H1 (cell line): ENCODE measurements around the gene GALNTL6. TPM values are rescaled to one million over a fixed set of nuclear protein-coding genes. Genes with fewer than 3 reads are reported as not detected.

ENCODE experiments used
- CTCF ChIA-PET: fragments of 300-600 bp; sonication (Branson Sonifier 250); formaldehyde crosslinking; loops from one replicate; lab custom pipeline; 2021; ENCODE audit not compliant: partially characterized antibody; lab: Charles Lee
- POLR2A ChIA-PET: fragments of 300-600 bp; sonication (Branson Sonifier 250); formaldehyde crosslinking; loops from one replicate; lab custom pipeline; 2021; ENCODE audit warnings: inconsistent platforms; ENCODE audit not compliant: partially characterized antibody; lab: Charles Lee
- DNase-seq, 2 experiments: peaks; one replicate each; pipeline versions ENCODE4 v3.0.0 to v3.0.0-alpha.2; 2010 to 2022; ENCODE audit warnings: low spot score in 2 of 2, low read depth in 1 of 2, mixed read lengths in 1 of 2
- FAIRE-seq: peaks from 2 replicates; lab custom pipeline; 2011; peaks lifted over from hg19 to GRCh38; lab: Jason Lieb, UNC
- H2AFZ ChIP-seq: 2 replicates; pipeline ENCODE4 v1.8.1; 2012; ENCODE audit warnings: low read length, inconsistent platforms
- H2AK5ac ChIP-seq: 2 replicates; pipeline ENCODE4 v1.6.1; 2013; ENCODE audit warnings: low read depth, low read length
- H2BK120ac ChIP-seq: replicated peaks from 2 replicates; pipeline ENCODE3; 2013; ENCODE audit warnings: low read depth, low read length, inconsistent platforms
- H2BK12ac ChIP-seq: 2 replicates; pipeline ENCODE4 v1.6.1; 2013; ENCODE audit warnings: low read depth, low read length
- H2BK15ac ChIP-seq: 2 replicates; pipeline ENCODE4 v1.6.1; 2013; ENCODE audit warnings: low read length
- H2BK20ac ChIP-seq: 2 replicates; pipeline ENCODE4 v1.6.1; 2013; ENCODE audit warnings: low read length
- H2BK5ac ChIP-seq: 2 replicates; pipeline ENCODE4 v1.6.1; 2013; ENCODE audit warnings: low read depth, low read length
- H3K14ac ChIP-seq: 2 replicates; pipeline ENCODE4 v1.6.1; 2013; ENCODE audit warnings: inconsistent platforms; ENCODE audit not compliant: insufficient read length
- H3K18ac ChIP-seq: 2 replicates; pipeline ENCODE4 v1.6.1; 2013; ENCODE audit warnings: low read length; ENCODE audit errors: extremely low read depth
- H3K23ac ChIP-seq: 2 replicates; pipeline ENCODE4 v1.6.1; 2013; ENCODE audit warnings: inconsistent platforms; ENCODE audit not compliant: insufficient read length
- H3K23me2 ChIP-seq: 2 replicates; pipeline ENCODE4 v1.6.1; 2013; ENCODE audit warnings: low read depth, low read length
- H3K27ac ChIP-seq: 2 replicates; pipeline ENCODE4 v1.6.1; 2011; ENCODE audit warnings: low read depth, low read length, inconsistent platforms
- H3K27me3 ChIP-seq, 4 experiments: replicated peaks in 1 of 4; 1 replicate in 1 of 4; 2 replicates in 3 of 4; pipeline versions ENCODE4 v1.6.1 to v1.8.1; 2011 to 2013; ENCODE audit warnings: low read length in 3 of 4, mild to moderate bottlenecking in 3 of 4, inconsistent platforms in 2 of 4, mixed read lengths in 2 of 4, moderate library complexity in 1 of 4; ENCODE audit not compliant: control insufficient read depth in 3 of 4, insufficient read depth in 3 of 4; ENCODE audit errors: extremely low read depth in 1 of 4
- H3K36me3 ChIP-seq, 4 experiments: 2 replicates each; pipeline versions ENCODE4 v1.6.1 to v1.8.1; 2011 to 2013; ENCODE audit warnings: mild to moderate bottlenecking in 4 of 4, low read length in 3 of 4, moderate library complexity in 2 of 4, control low read depth in 1 of 4, inconsistent platforms in 1 of 4; ENCODE audit not compliant: insufficient read depth in 4 of 4, control insufficient read depth in 2 of 4
- H3K4ac ChIP-seq: replicated peaks from 2 replicates; pipeline ENCODE3; 2013; ENCODE audit warnings: low read length, low read depth, mixed read lengths, inconsistent platforms; ENCODE audit not compliant: insufficient read length
- H3K4me1 ChIP-seq, 4 experiments: replicated peaks in 1 of 4; 1 replicate in 1 of 4; 2 replicates in 3 of 4; pipeline versions ENCODE4 v1.6.1 to v1.8.1; 2011 to 2013; ENCODE audit warnings: low read length in 3 of 4, inconsistent platforms in 2 of 4, mixed read lengths in 1 of 4; ENCODE audit not compliant: insufficient read depth in 4 of 4, control insufficient read depth in 3 of 4
- H3K4me2 ChIP-seq, 2 experiments: 2 replicates each; pipeline versions ENCODE4 v1.6.1 to v1.8.1; 2011 to 2013; ENCODE audit warnings: low read depth in 2 of 2, low read length in 2 of 2, control low read depth in 1 of 2, inconsistent platforms in 1 of 2, mild to moderate bottlenecking in 1 of 2; ENCODE audit not compliant: insufficient read depth in 1 of 2
- H3K4me3 ChIP-seq, 4 experiments: fragments of 200-600, 300-600 bp in 1 of 4; sonication (generic), shearing (Covaris generic), sonication (Bioruptor Twin) in 1 of 4; 2 replicates each; pipeline versions ENCODE4 v1.5.1 to v1.8.1; 2011 to 2016; ENCODE audit warnings: low read length in 4 of 4, low read depth in 3 of 4, control low read depth in 2 of 4, inconsistent platforms in 2 of 4, mild to moderate bottlenecking in 2 of 4, mixed read lengths in 1 of 4, moderate library complexity in 1 of 4; ENCODE audit not compliant: insufficient read depth in 2 of 4; ENCODE audit errors: extremely low read depth in 1 of 4
- H3K56ac ChIP-seq: replicated peaks from 2 replicates; pipeline ENCODE3; 2013; ENCODE audit warnings: low read depth, mild to moderate bottlenecking, mixed read lengths, low read length, inconsistent platforms; ENCODE audit not compliant: insufficient read length
- H3K79me1 ChIP-seq: 2 replicates; pipeline ENCODE4 v1.6.1; 2013; ENCODE audit warnings: low read depth, low read length, control low read depth
- H3K79me2 ChIP-seq, 2 experiments: 2 replicates each; pipeline versions ENCODE4 v1.6.1 to v1.8.1; 2012 to 2013; ENCODE audit warnings: low read length in 2 of 2, mild to moderate bottlenecking in 2 of 2, inconsistent platforms in 1 of 2; ENCODE audit not compliant: insufficient read depth in 2 of 2, control insufficient read depth in 1 of 2
- H3K9ac ChIP-seq, 4 experiments: replicated peaks in 1 of 4; 1 replicate in 1 of 4; 2 replicates in 3 of 4; pipeline versions ENCODE4 v1.6.1 to v1.8.1; 2011 to 2013; ENCODE audit warnings: low read depth in 3 of 4, low read length in 3 of 4, control low read depth in 2 of 4, mild to moderate bottlenecking in 2 of 4, moderate library complexity in 2 of 4, inconsistent platforms in 1 of 4; ENCODE audit errors: extremely low read depth in 1 of 4
- H3K9me3 ChIP-seq, 2 experiments: 2 replicates each; pipeline versions ENCODE4 v1.6.1 to v1.8.1; 2012 to 2013; ENCODE audit warnings: mild to moderate bottlenecking in 2 of 2, moderate library complexity in 2 of 2, control low read depth in 1 of 2, inconsistent platforms in 1 of 2, low read depth in 1 of 2, low read length in 1 of 2, mixed read lengths in 1 of 2; ENCODE audit not compliant: insufficient read depth in 2 of 2
- H4K20me1 ChIP-seq, 2 experiments: replicated peaks in 1 of 2; 2 replicates each; pipeline versions ENCODE3 to v1.8.1; 2011 to 2013; ENCODE audit warnings: inconsistent platforms in 2 of 2, low read length in 2 of 2, mild to moderate bottlenecking in 1 of 2; ENCODE audit not compliant: insufficient read depth in 2 of 2, control insufficient read depth in 1 of 2
- H4K5ac ChIP-seq: 2 replicates; pipeline ENCODE4 v1.6.1; 2013; ENCODE audit warnings: low read length, low read depth, mixed read lengths, inconsistent platforms; ENCODE audit not compliant: insufficient read length
- H4K8ac ChIP-seq: 2 replicates; pipeline ENCODE4 v1.8.0; 2013; ENCODE audit warnings: mild to moderate bottlenecking, moderate library complexity, low read length, inconsistent platforms; ENCODE audit not compliant: insufficient read depth; ENCODE audit errors: extremely low read depth
- H4K91ac ChIP-seq: replicated peaks from 2 replicates; pipeline ENCODE3; 2013; ENCODE audit warnings: low read length, mixed read lengths, inconsistent platforms; ENCODE audit not compliant: insufficient read length
- BRCA1 ChIP-seq: IDR thresholded peaks from 2 replicates; pipeline ENCODE4 v1.6.1; 2012; ENCODE audit warnings: low read depth, low read length, improper control_type of control experiment
- CREB1 ChIP-seq: IDR thresholded peaks from 2 replicates; pipeline ENCODE4 v1.6.1; 2012; ENCODE audit warnings: inconsistent platforms
- EP300 ChIP-seq, 2 experiments: IDR thresholded peaks; 1 replicate in 1 of 2; 2 replicates in 1 of 2; pipeline ENCODE4 v1.6.1; 2011 to 2012; ENCODE audit warnings: low read depth in 2 of 2, low read length in 2 of 2, mild to moderate bottlenecking in 2 of 2, borderline replicate concordance in 1 of 2, inconsistent platforms in 1 of 2, moderate library complexity in 1 of 2
- EZH2 ChIP-seq: fragments of 200-600 bp; sonication (generic); IDR thresholded peaks from 2 replicates; pipeline ENCODE4 v1.7.1; 2012; ENCODE audit warnings: low read depth, mild to moderate bottlenecking, moderate library complexity, low read length, inconsistent platforms; ENCODE audit not compliant: severe bottlenecking
- GTF2F1 ChIP-seq: IDR thresholded peaks from 2 replicates; pipeline ENCODE4 v1.6.1; 2012; ENCODE audit warnings: low read depth, low read length, improper control_type of control experiment, borderline replicate concordance
- JUN ChIP-seq: IDR thresholded peaks from 2 replicates; pipeline ENCODE4 v1.6.1; 2011; ENCODE audit warnings: low read depth, mild to moderate bottlenecking, improper control_type of control experiment, low read length
- PHF8 ChIP-seq: fragments of 200-600 bp; sonication (generic); conservative IDR thresholded peaks from 2 replicates; pipeline ENCODE4 v1.7.1; 2012; ENCODE audit warnings: low read depth, mild to moderate bottlenecking, inconsistent platforms, low read length, moderate library complexity
- RNF2 ChIP-seq: fragments of 200-900, 300-1000 bp; sonication (generic); IDR thresholded peaks from 2 replicates; pipeline ENCODE4 v1.7.1; 2016; ENCODE audit warnings: borderline replicate concordance, low read depth, mild to moderate bottlenecking, antibody characterized with exemption, low read length; ENCODE audit not compliant: poor library complexity, severe bottlenecking; ENCODE audit errors: missing control alignments
- SIN3A ChIP-seq, 2 experiments: IDR thresholded peaks in 1 of 2; conservative IDR thresholded peaks in 1 of 2; 2 replicates each; pipeline ENCODE4 v1.6.1; 2011 to 2012; ENCODE audit warnings: low read length in 2 of 2, improper control_type of control experiment in 1 of 2, low read depth in 1 of 2, mild to moderate bottlenecking in 1 of 2
- SIRT6 ChIP-seq: IDR thresholded peaks from one replicate; pipeline ENCODE4 v1.7.1; 2012; ENCODE audit warnings: low read length, inconsistent platforms
- SP1 ChIP-seq: IDR thresholded peaks from 2 replicates; pipeline ENCODE4 v1.6.1; 2011; ENCODE audit warnings: low read depth, low read length
- TAF7 ChIP-seq: optimal IDR thresholded peaks from 2 replicates; pipeline ENCODE3; 2011; ENCODE audit warnings: low read depth, mild to moderate bottlenecking, inconsistent platforms, low read length, moderate library complexity, borderline replicate concordance
- polyA plus RNA-seq, 7 experiments: library from polyadenylated mRNA; depleted of rRNA in 3 of 7; stranded (reverse) in 5 of 7; unstranded in 2 of 7; fragments of >200 nt in 5 of 7; fragments of 200-250 nt in 2 of 7; gene quantifications; 1 replicate in 5 of 7; 2 replicates in 1 of 7; 4 replicates in 1 of 7; pipeline versions ENCODE4 v1.2.1 to v1.2.3, GENCODE V29; 2011 to 2013; ENCODE audit warnings: missing spikeins in 2 of 7, mixed read lengths in 2 of 7
- total RNA-seq: library from RNA; stranded (reverse); fragmentation: NEBNext Ultra II Directional; extraction: Animal tissue kit (Norgen Biotek cat#: 25700); gene quantifications from 2 replicates; pipeline ENCODE4 v1.2.1, GENCODE V29; 2021

The GALNTL6 gene
- total and polyA plus RNA-seq, 2 of the 8 experiments (the other 6 are each of a cell fraction or from before 2014, with no cell fraction given): 0.03 to 0.32 TPM

DNA sequence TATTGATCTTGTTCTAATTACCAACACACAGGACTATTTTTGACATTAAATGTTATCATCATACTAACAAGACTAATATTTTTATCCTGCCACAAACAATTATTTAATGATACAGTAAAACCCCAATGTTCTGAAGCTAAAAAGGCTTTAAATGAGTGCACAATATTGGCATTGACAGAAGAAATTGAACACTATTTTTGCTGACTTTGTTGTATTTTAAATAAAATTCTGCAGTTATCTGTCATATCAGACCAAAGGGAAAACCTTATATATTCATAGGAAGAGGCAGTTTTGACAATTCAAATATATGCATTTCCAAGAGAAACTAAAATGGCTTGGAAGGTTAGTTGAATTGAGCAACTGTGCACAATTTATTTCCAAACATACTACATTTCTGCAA, 957.6 kb downstream of the GALNTL6 start:
- Histone ChIP-seq H2AK5ac (no peak overlapping the region), H2BK5ac (no peak overlapping the region), H2AFZ (no peak overlapping the region), H3K36me3 (no peaks in the 10 kb centered on the region), H2BK20ac (no peak overlapping the region), H3K4me2 (no peak overlapping the region), H3K4me3 (no peak overlapping the region), H2BK120ac (no peak overlapping the region), H3K79me1 (no peaks in the 10 kb centered on the region), H3K23ac (no peak overlapping the region), H3K27me3 (no peaks in the 10 kb centered on the region), H3K18ac (no peak overlapping the region), H4K5ac (no peak overlapping the region), H3K4ac (no peak overlapping the region), H3K4me1 (peaks cover 0 to 3% (median 0%) of the 10 kb centered on the region in 4 experiments; a peak in 1 of 7 replicates), H3K23me2 (no peaks in the 10 kb centered on the region), H4K20me1 (no peaks in the 10 kb centered on the region), H2BK15ac (no peak overlapping the region), H3K27ac (no peak overlapping the region), H4K91ac (no peak overlapping the region), H4K8ac (no peak overlapping the region), H2BK12ac (no peak overlapping the region), H3K56ac (no peak overlapping the region), H3K9me3 (no peaks in the 10 kb centered on the region), H3K14ac (no peak overlapping the region), H3K79me2 (no peaks in the 10 kb centered on the region), H3K9ac (no peak overlapping the region)
- no peak for TF ChIP-seq EP300 (IDR thresholded peaks at IDR 0.05; ENCODE audit: borderline replicate concordance in 1 of 2, low read depth in 2 of 2, low read length in 2 of 2)
- no peak for TF ChIP-seq CREB1
- no peak for TF ChIP-seq TAF7
- TF ChIP-seq GTF2F1: no peak
- no peak for TF ChIP-seq SIRT6
- TF ChIP-seq BRCA1: no peak
- no peak for TF ChIP-seq RNF2
- TF ChIP-seq SP1: no peak
- no peak for TF ChIP-seq EZH2
- no peak for TF ChIP-seq JUN
- no peak for TF ChIP-seq SIN3A (conservative IDR thresholded peaks at IDR 0.05 in 1 of 2, IDR thresholded peaks at IDR 0.05 in 1 of 2; ENCODE audit: low read depth in 1 of 2, low read length in 2 of 2)
- TF ChIP-seq PHF8: no peak
- FAIRE-seq (no peak), DNase-seq (no peak)
- CTCF ChIA-PET: no interaction called here
- POLR2A ChIA-PET: no interaction called here
